GM19193 (cell line): ENCODE results near the gene ST7.

Experiments
- POLR2A ChIP-seq: IDR thresholded peaks from 4 replicates; pipeline ENCODE4 v1.6.1; 2011; ENCODE audit not compliant: insufficient read depth, insufficient read length; ENCODE audit errors: extremely low read depth

The ST7 gene

GRCh38 chr7:116940689-116941370 lies 12.5 kb upstream of the ST7 start:
- TF ChIP-seq POLR2A, result no peak

GRCh38 chr7:116942504-116942903 lies 10.8 kb upstream of the ST7 start:
- TF ChIP-seq POLR2A, result no peak

- no peak for TF ChIP-seq POLR2A
Measured at GRCh38 chr7:116948934-116949333, 4.4 kb upstream of the ST7 start.

- TF ChIP-seq POLR2A, result no peak
Measured at GRCh38 chr7:116949941-116950801, 3.1 kb upstream of the ST7 start.

- TF ChIP-seq POLR2A, result no peak
Measured at GRCh38 chr7:116950889-116951351, 2.4 kb upstream of the ST7 start.

GRCh38 chr7:116951366-116952292 lies 1.7 kb upstream of the ST7 start:
- no peak for TF ChIP-seq POLR2A

GRCh38 chr7:116952635-116953371 lies 498 bp upstream of the ST7 start:
- no peak for TF ChIP-seq POLR2A

GRCh38 chr7:116953906-116954838 lies 871 bp downstream of the ST7 start:
- TF ChIP-seq POLR2A, result no peak

GRCh38 chr7:116955340-116955739 lies 2.0 kb downstream of the ST7 start:
- TF ChIP-seq POLR2A, result no peak

DNA sequence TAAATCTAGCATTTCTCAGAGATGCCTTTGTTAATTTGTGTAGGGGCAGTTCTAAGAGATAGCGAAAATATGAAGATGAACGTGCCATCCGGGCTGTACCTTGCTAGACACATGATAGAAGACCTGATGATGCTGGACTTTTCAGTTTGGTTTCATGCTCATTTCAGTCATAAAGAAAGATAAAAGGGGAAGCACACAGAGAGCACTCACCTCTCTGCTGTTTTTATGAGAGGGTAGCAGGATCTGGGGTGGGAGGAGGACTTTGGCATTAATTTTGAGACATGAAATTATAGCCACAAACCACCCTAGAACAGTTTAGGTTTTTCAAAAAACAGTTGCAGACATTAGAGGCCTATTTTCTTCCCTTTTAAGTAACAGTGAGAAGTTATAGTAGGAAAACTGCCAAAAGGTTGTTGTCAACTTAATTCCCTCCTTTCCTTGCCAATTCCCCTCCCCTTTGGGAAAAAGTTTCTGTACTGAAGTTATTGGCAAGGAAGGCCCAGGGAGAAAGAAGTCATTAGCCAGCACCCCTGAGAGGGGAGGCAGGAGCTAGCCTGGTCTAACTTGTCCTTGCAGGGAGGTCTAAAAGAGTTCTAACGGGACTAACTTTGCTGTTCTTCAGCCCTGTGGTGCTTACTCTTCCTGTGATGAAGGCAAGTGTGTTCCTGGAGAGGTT lies 2.6 kb downstream of the ST7 start:
- TF ChIP-seq POLR2A, result no peak

DNA sequence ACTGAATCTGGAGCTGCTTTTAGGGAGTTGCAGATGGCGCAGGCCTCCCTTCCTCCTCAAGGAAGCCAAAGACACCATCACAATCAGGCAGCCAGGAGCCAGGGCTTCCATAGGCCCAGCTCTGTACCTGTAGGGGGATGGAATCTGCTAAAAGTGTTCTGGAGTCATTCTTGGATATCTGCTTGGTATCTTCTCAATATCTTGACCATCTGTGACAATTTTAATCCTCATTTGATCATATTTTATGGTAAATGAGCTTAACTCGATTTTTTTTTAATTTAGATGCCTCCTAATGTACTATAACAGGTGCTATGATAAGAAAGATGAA lies 3.1 kb downstream of the ST7 start:
- TF ChIP-seq POLR2A, result no peak

GRCh38 chr7:116957874-116958273 lies 4.6 kb downstream of the ST7 start:
- TF ChIP-seq POLR2A, result no peak

DNA sequence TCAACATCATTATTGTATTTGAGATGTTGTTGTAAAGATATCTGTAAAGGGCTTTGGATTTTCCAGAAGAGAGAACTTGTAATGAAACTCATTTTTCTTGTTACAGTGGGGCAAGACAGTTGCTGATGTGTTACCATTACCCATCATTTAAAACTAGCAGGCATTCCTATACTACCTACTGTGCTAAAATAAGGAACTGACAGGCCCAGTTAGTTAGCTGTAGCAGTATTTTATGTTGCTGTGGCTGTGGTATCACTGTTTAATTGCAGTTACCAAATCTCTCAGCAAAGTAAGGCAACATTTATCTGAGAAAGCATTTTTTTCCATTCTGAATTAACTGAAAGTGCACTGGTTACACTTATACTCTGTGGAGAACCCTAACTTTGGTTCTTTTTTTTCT lies 9.9 kb downstream of the ST7 start:
- no peak for TF ChIP-seq POLR2A

GRCh38 chr7:116966601-116967000 lies 13.3 kb downstream of the ST7 start:
- no peak for TF ChIP-seq POLR2A
